HT1080 (cell line): Measurements from ENCODE around the gene CHRNA4. TPM values are rescaled to one million over a fixed set of nuclear protein-coding genes. Genes with fewer than 3 reads are reported as not detected.
A peak's percentile ranks its signal among the peaks of the same experiment; 100 is the strongest.

Source experiments
- DNase-seq: peaks from one replicate; pipeline ENCODE4 v3.0.0-alpha.2; 2015; ENCODE audit warnings: low read depth
- total RNA-seq: library from RNA; depleted of rRNA; stranded (reverse); fragments of >200 nt; shearing (Covaris generic); gene quantifications from 2 replicates; pipeline ENCODE4 v1.2.3, GENCODE V29; 2014

CHRNA4 gene
- total RNA-seq, 1 experiment from 2014 or later: not detected

- no peak for DNase-seq
Measured at GRCh38 chr20:63336232-63336752, 24.9 kb downstream of the CHRNA4 start.

GRCh38 chr20:63335711-63336110 lies 25.4 kb downstream of the CHRNA4 start:
- DNase-seq: no peak

GRCh38 chr20:63335060-63335459 lies 26.1 kb downstream of the CHRNA4 start:
- peak; percentile 28 for DNase-seq

GRCh38 chr20:63334356-63334755 lies 26.8 kb downstream of the CHRNA4 start:
- no peak for DNase-seq

GRCh38 chr20:63333241-63333836 lies 27.8 kb downstream of the CHRNA4 start:
- no peak for DNase-seq

- DNase-seq: no peak
Measured at GRCh38 chr20:63332488-63333240, 28.5 kb downstream of the CHRNA4 start.

- DNase-seq: no peak
Measured at GRCh38 chr20:63331741-63332400, 29.3 kb downstream of the CHRNA4 start.

GRCh38 chr20:63330940-63331339 lies 30.2 kb downstream of the CHRNA4 start:
- no peak for DNase-seq

GRCh38 chr20:63330084-63330760 lies 30.9 kb downstream of the CHRNA4 start:
- DNase-seq: no peak

GRCh38 chr20:63329331-63330083 lies 31.6 kb downstream of the CHRNA4 start:
- DNase-seq: no peak

- no peak for DNase-seq
Measured at GRCh38 chr20:63328718-63329275, 32.4 kb downstream of the CHRNA4 start.

GRCh38 chr20:63328026-63328700 lies 33.0 kb downstream of the CHRNA4 start:
- DNase-seq: no peak

GRCh38 chr20:63327231-63327745 lies 33.9 kb downstream of the CHRNA4 start:
- DNase-seq: no peak

GRCh38 chr20:63326314-63327230 lies 34.6 kb downstream of the CHRNA4 start:
- DNase-seq: no peak

GRCh38 chr20:63325554-63326313 lies 35.4 kb downstream of the CHRNA4 start:
- DNase-seq: no peak

GRCh38 chr20:63325021-63325471 lies 36.1 kb downstream of the CHRNA4 start:
- DNase-seq: no peak

- DNase-seq: no peak
Measured at GRCh38 chr20:63323357-63323981, 37.7 kb downstream of the CHRNA4 start.

GRCh38 chr20:63322933-63323273 lies 38.2 kb downstream of the CHRNA4 start:
- no peak for DNase-seq
